K562 (cell line): Measurements from ENCODE around the gene POR. TPM values are rescaled to one million over a fixed set of nuclear protein-coding genes. Genes with fewer than 3 reads are reported as not detected.
A peak's percentile ranks its signal among the peaks of the same experiment; 100 is the strongest.

Experiments used
- AFF1 ChIP-seq, 2 experiments: fragments of 450-650 bp; IDR thresholded peaks; 2 replicates each; pipeline ENCODE4 v1.6.1; 2018; ENCODE audit warnings: mild to moderate bottlenecking in 2 of 2, low read depth in 1 of 2; ENCODE audit not compliant: partially characterized antibody in 2 of 2
- BRD4 ChIP-seq: fragments of 200-600 bp; sonication (generic); IDR thresholded peaks from 2 replicates; pipeline ENCODE4 v1.6.1; 2017; ENCODE audit warnings: inconsistent platforms
- CREM ChIP-seq: IDR thresholded peaks from 2 replicates; pipeline ENCODE4 v1.6.1; 2014; ENCODE audit warnings: antibody characterized with exemption, low read depth
- EHMT2 ChIP-seq: fragments of 450-650 bp; IDR thresholded peaks from 2 replicates; pipeline ENCODE4 v1.6.1; 2018; ENCODE audit warnings: antibody characterized with exemption
- GABPA ChIP-seq: fragments of 200-800 bp; sonication (Bioruptor generic); conservative IDR thresholded peaks from 2 replicates; pipeline ENCODE4 v1.6.1; 2016; ENCODE audit warnings: low read depth, missing genetic modification characterization, missing compliant biosample characterization
- GATA2 ChIP-seq: sonication (generic); formaldehyde crosslinking; IDR thresholded peaks from 2 replicates; pipeline ENCODE4 v1.4.0; 2020; ENCODE audit warnings: mild to moderate bottlenecking, missing genetic modification reagents
- GTF2A2 ChIP-seq: IDR thresholded peaks from 2 replicates; pipeline ENCODE4 v1.6.1; 2016; ENCODE audit warnings: mild to moderate bottlenecking, missing genetic modification characterization, missing compliant biosample characterization
- MAFK ChIP-seq: IDR thresholded peaks from 2 replicates; pipeline ENCODE4 v1.6.1; 2011; ENCODE audit warnings: low read length, improper control_type of control experiment
- MAZ ChIP-seq, 2 experiments: fragments of 450-650 bp in 1 of 2; sonication (generic) in 1 of 2; formaldehyde crosslinking; IDR thresholded peaks in 1 of 2; conservative IDR thresholded peaks in 1 of 2; 2 replicates each; pipeline versions ENCODE4 v1.4.0 to v1.5.0; 2020; ENCODE audit warnings: mild to moderate bottlenecking in 1 of 2, missing genetic modification reagents in 1 of 2
- MCM7 ChIP-seq, 2 experiments: fragments of 450-650 bp; IDR thresholded peaks; 2 replicates each; pipeline ENCODE4 v1.6.1; 2016 to 2018
- MED1 ChIP-seq: sonication (generic); formaldehyde crosslinking; IDR thresholded peaks from 2 replicates; pipeline ENCODE4 v1.8.1; 2023; ENCODE audit warnings: missing genetic modification reagents, borderline replicate concordance
- MEF2A ChIP-seq: IDR thresholded peaks from 2 replicates; pipeline ENCODE4 v1.6.1; 2011; ENCODE audit warnings: low read depth, mild to moderate bottlenecking, low read length, moderate library complexity; ENCODE audit not compliant: control insufficient read depth
- NEUROD1 ChIP-seq: fragments of 150-350 bp; IDR thresholded peaks from 2 replicates; pipeline ENCODE4 v1.6.1; 2014; ENCODE audit warnings: borderline replicate concordance, low read length, low read depth; ENCODE audit not compliant: partially characterized antibody
- NFIX ChIP-seq: fragments of 250-450 bp; sonication (Bioruptor Pico); IDR thresholded peaks from 2 replicates; pipeline ENCODE4 v1.4.0; 2020; ENCODE audit warnings: low read depth, mild to moderate bottlenecking, moderate library complexity
- SIN3A ChIP-seq, 2 experiments: fragments of 150-350 bp in 1 of 2; IDR thresholded peaks; 2 replicates each; pipeline ENCODE4 v1.6.1; 2011 to 2016; ENCODE audit warnings: borderline replicate concordance in 2 of 2, low read depth in 2 of 2, low read length in 2 of 2, mild to moderate bottlenecking in 2 of 2, moderate library complexity in 2 of 2; ENCODE audit not compliant: control insufficient read depth in 1 of 2
- SMAD1 ChIP-seq: fragments of 150-350 bp; IDR thresholded peaks from 2 replicates; pipeline ENCODE4 v1.6.1; 2014; ENCODE audit warnings: low read length, low read depth; ENCODE audit not compliant: partially characterized antibody
- SMAD2 ChIP-seq: fragments of 150-350 bp; IDR thresholded peaks from 2 replicates; pipeline ENCODE4 v1.6.1; 2014; ENCODE audit warnings: low read depth, mild to moderate bottlenecking, low read length
- TCF7L2 ChIP-seq: fragments of 150-350 bp; IDR thresholded peaks from 2 replicates; pipeline ENCODE4 v1.6.1; 2016; ENCODE audit warnings: low read depth, mild to moderate bottlenecking, low read length, moderate library complexity
- TEAD1 ChIP-seq, 2 experiments: fragments of 450-650 bp in 1 of 2; sonication (generic) in 1 of 2; formaldehyde crosslinking; IDR thresholded peaks; 2 replicates each; pipeline versions ENCODE4 v1.4.0 to v1.8.0; 2020 to 2022; ENCODE audit warnings: mild to moderate bottlenecking in 2 of 2, missing genetic modification reagents in 1 of 2
- TRIM24 ChIP-seq, 2 experiments: fragments of 450-650 bp; IDR thresholded peaks; 2 replicates each; pipeline ENCODE4 v1.6.1; 2016
- ZFP36 ChIP-seq: fragments of 150-350 bp; IDR thresholded peaks from 2 replicates; pipeline ENCODE4 v1.6.1; 2018; ENCODE audit warnings: low read length, low read depth; ENCODE audit not compliant: partially characterized antibody
- ZKSCAN8 ChIP-seq: fragments of 200-800 bp; sonication (Bioruptor generic); IDR thresholded peaks from 2 replicates; pipeline ENCODE4 v1.6.1; 2016; ENCODE audit warnings: missing genetic modification characterization, missing compliant biosample characterization
- ZNF165 ChIP-seq: fragments of 250-450 bp; sonication (Bioruptor Pico); IDR thresholded peaks from 2 replicates; pipeline ENCODE4 v1.4.0; 2020; ENCODE audit warnings: borderline replicate concordance
- ZNF23 ChIP-seq: fragments of 250-450 bp; sonication (Bioruptor Pico); IDR thresholded peaks from 2 replicates; pipeline ENCODE4 v1.4.0; 2020; ENCODE audit warnings: mild to moderate bottlenecking
- ZNF780A ChIP-seq: fragments of 250-450 bp; sonication (Bioruptor Pico); IDR thresholded peaks from 2 replicates; pipeline ENCODE4 v1.5.0; 2021; ENCODE audit warnings: mild to moderate bottlenecking
- polyA plus RNA-seq, 8 experiments: library from polyadenylated mRNA; depleted of rRNA in 4 of 8; stranded (reverse) in 5 of 8; unstranded in 3 of 8; fragments of >200 nt; fragmentation: Nextera tagmentation in 2 of 8; fragmentation: Illumina TruSeq in 1 of 8; extraction: Ambion mirVana in 2 of 8; extraction: Trizol in 1 of 8; gene quantifications; 2 replicates each; pipeline versions ENCODE4 v1.2.1 to v1.2.3, GENCODE V29; 2011 to 2014; ENCODE audit warnings: inconsistent platforms in 1 of 8, missing spikeins in 1 of 8
- total RNA-seq, 7 experiments: library from RNA; depleted of rRNA in 6 of 7; stranded (reverse); fragments of >200 nt in 6 of 7; fragmentation: Illumina TruSeq in 2 of 7; extraction: Trizol in 2 of 7; gene quantifications; 2 replicates each; pipeline versions ENCODE4 v1.2.1 to v1.2.3, GENCODE V29; 2011 to 2021; ENCODE audit warnings: low replicate concordance in 1 of 7
- TF ChIP-seq, protein P1 (sequence below): fragments of 200-800 bp; sonication (Bioruptor generic); IDR thresholded peaks from 2 replicates; pipeline ENCODE4 v1.6.1; 2017; ENCODE audit warnings: missing genetic modification characterization, missing compliant biosample characterization

POR gene
- total and polyA plus RNA-seq, 9 of the 15 experiments (the other 6 are each of a cell fraction or from before 2014, with no cell fraction given): 4.7 to 142 (median 40.8) TPM

DNA sequence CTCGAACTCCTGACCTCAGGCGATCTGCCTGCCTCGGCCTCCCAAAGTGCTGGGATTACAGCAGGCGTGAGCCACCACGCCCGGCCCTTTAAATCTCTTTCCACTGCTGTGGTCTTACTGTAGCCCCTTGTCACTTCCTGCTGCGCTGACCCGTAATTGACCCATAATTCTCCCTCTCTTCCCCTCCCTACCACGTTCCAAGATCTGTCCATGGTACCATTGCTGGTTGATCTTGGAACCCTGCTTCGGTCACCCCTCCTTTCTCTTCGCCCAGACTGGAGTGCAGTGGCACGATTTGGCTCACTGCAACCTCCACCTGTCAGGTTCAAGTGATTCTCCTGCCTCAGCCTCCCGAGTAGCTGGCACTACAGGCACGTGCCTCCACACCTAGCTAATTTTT lies 6.5 kb downstream of the POR start (continued):
- TF ChIP-seq ZFP36 (no peak), NEUROD1 (no peak), EHMT2 (peak; percentile 97), ZNF165 (CRISPR knock-in tag) (no peak), ZNF23 (no peak), TRIM24 (IDR thresholded peaks at IDR 0.05) (0 out of 4 replicates have a peak, but pooled peaks of 1 of the 2 experiments have one; percentile 15), TCF7L2 (no peak), SMAD2 (no peak), SMAD1 (no peak), CREM (peak; percentile 70), GATA2 (no peak), MED1 (CRISPR knock-in tag) (0 out of 2 replicates have a peak, but pooled peaks have one; percentile 65), MEF2A (no peak), GABPA (tag) (0 out of 2 replicates have a peak, but pooled peaks have one; percentile 18), NFIX (CRISPR knock-in tag) (no peak), TEAD1 (CRISPR knock-in tag; IDR thresholded peaks at IDR 0.05) (no peak), MAZ (CRISPR knock-in tag; conservative IDR thresholded peaks at IDR 0.05 in 1 of 2, IDR thresholded peaks at IDR 0.05 in 1 of 2) (no peak), BRD4 (no peak), AFF1 (IDR thresholded peaks at IDR 0.05; ENCODE audit: low read depth in 1 of 2, partially characterized antibody in 2 of 2) (peak in 1 of 2 experiments; percentile 42), ZKSCAN8 (no peak), GTF2A2 (tag) (no peak), MCM7 (IDR thresholded peaks at IDR 0.05) (no peak), SIN3A (IDR thresholded peaks at IDR 0.05; ENCODE audit: borderline replicate concordance in 2 of 2, control insufficient read depth in 1 of 2, low read depth in 2 of 2, low read length in 2 of 2) (peak in 1 of 2 experiments; percentile 41; a peak in 1 of 4 replicates), MAFK (no peak), ZNF780A (no peak)
- TF ChIP-seq, protein P1, sequence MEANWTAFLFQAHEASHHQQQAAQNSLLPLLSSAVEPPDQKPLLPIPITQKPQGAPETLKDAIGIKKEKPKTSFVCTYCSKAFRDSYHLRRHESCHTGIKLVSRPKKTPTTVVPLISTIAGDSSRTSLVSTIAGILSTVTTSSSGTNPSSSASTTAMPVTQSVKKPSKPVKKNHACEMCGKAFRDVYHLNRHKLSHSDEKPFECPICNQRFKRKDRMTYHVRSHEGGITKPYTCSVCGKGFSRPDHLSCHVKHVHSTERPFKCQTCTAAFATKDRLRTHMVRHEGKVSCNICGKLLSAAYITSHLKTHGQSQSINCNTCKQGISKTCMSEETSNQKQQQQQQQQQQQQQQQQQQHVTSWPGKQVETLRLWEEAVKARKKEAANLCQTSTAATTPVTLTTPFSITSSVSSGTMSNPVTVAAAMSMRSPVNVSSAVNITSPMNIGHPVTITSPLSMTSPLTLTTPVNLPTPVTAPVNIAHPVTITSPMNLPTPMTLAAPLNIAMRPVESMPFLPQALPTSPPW: peak; percentile 51
